ENCODE data around the gene ADAMTS18.
"Not testable (repeated sequence)": the region's sequence is repeated elsewhere in the genome, so short reads cannot be mapped to it uniquely, and the experiment has no call there.

ADAMTS18 gene

DNA sequence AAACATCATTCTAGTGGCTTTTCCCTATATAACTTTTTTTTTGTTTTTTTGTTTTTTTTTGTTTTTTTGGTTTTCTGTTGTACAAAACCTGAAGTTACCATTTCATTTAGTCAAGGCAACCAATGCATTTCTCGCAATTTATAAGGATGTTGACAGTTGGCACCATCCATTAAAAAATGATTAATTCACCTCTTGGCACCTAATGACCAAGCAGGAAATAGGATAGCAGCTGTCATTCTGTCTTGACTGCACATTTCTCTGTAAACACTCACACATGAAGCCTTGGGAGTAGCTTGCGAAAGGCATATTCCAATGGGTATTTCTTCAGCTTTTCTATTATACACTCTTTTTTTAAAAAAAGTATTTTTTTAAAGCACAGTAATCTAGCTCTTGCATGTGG lies 158.2 kb downstream of the ADAMTS18 start:
- Histone ChIP-seq H4K8ac (ENCODE audit: low read depth, low read length) (no peak overlapping the region), H3K79me2 (ENCODE audit: control insufficient read depth, insufficient read depth, low read length) (no peaks in the 10 kb centered on the region), H2AK5ac (ENCODE audit: low read length) (no peak overlapping the region), H3K18ac (ENCODE audit: low read length) (no peak overlapping the region), H2BK15ac (replicated peaks; ENCODE audit: low read depth) (no peak overlapping the region), H3K4ac (ENCODE audit: low read depth, low read length) (peak overlapping the region; percentile 55), H3K4me2 (ENCODE audit: low read length) (no peak overlapping the region), H2BK5ac (ENCODE audit: low read length) (no peak overlapping the region), H3K79me1 (ENCODE audit: low read length) (no peaks in the 10 kb centered on the region), H3K9ac (ENCODE audit: low read length) (no peak overlapping the region), H3K23ac (ENCODE audit: low read length) (no peak overlapping the region), H3K36me3 (ENCODE audit: control insufficient read depth, insufficient read depth, low read length) (no peaks in the 10 kb centered on the region), H2BK120ac (ENCODE audit: low read depth, low read length) (no peak overlapping the region), H3K4me3 (ENCODE audit: low read length) (no peak overlapping the region), H3K4me1 (ENCODE audit: control insufficient read depth, low read depth, low read length) (peaks cover 2% of the 10 kb centered on the region), H3K56ac (ENCODE audit: low read length) (no peak overlapping the region), H3K27ac (ENCODE audit: low read depth, low read length) (no peak overlapping the region), H4K5ac (ENCODE audit: low read length) (no peak overlapping the region), H3K27me3 (ENCODE audit: insufficient read depth, low read length, poor library complexity) (no peaks in the 10 kb centered on the region)
- DNase-seq = no peak
- no CpG with 5 or more reads among the region's 2 CpGs for WGBS (ENCODE audit: extremely low coverage, insufficient coverage, low lambda C conversion rate)

GRCh38 chr16:77275303-77275702 lies 159.5 kb downstream of the ADAMTS18 start:
- H3K18ac ChIP-seq (ENCODE audit: low read length); H3K4me2 ChIP-seq (ENCODE audit: low read length); H4K5ac ChIP-seq (ENCODE audit: low read length); H3K4me1 ChIP-seq (ENCODE audit: control insufficient read depth, low read depth, low read length); H3K9ac ChIP-seq (ENCODE audit: low read length); H2BK5ac ChIP-seq (ENCODE audit: low read length); H3K27me3 ChIP-seq (ENCODE audit: insufficient read depth, low read length, poor library complexity); H3K56ac ChIP-seq (ENCODE audit: low read length); H2AK5ac ChIP-seq (ENCODE audit: low read length); H3K4ac ChIP-seq (ENCODE audit: low read depth, low read length); H2BK120ac ChIP-seq (ENCODE audit: low read depth, low read length); H4K8ac ChIP-seq (ENCODE audit: low read depth, low read length); DNase-seq; H3K79me1 ChIP-seq (ENCODE audit: low read length); H3K36me3 ChIP-seq (ENCODE audit: control insufficient read depth, insufficient read depth, low read length); H3K27ac ChIP-seq (ENCODE audit: low read depth, low read length); H3K79me2 ChIP-seq (ENCODE audit: control insufficient read depth, insufficient read depth, low read length); H2BK15ac ChIP-seq (replicated peaks; ENCODE audit: low read depth); H3K4me3 ChIP-seq (ENCODE audit: low read length); H3K23ac ChIP-seq (ENCODE audit: low read length): not testable (repeated sequence)
- WGBS (ENCODE audit: extremely low coverage, insufficient coverage, low lambda C conversion rate) = no CpG with 5 or more reads among the region's 2 CpGs

GRCh38 chr16:77273815-77274214 lies 161.0 kb downstream of the ADAMTS18 start:
- WGBS (ENCODE audit: extremely low coverage, insufficient coverage, low lambda C conversion rate) = no CpG with 5 or more reads among the region's 3 CpGs

GRCh38 chr16:77271532-77272426 lies 163.1 kb downstream of the ADAMTS18 start:
- H3K4me1 ChIP-seq (ENCODE audit: control insufficient read depth, low read depth, low read length) = peaks cover 2% of the 10 kb centered on the region
- WGBS (ENCODE audit: extremely low coverage, insufficient coverage, low lambda C conversion rate) = no CpG with 5 or more reads among the region's 8 CpGs

More at GRCh38 chr16:77273815-77274214, 161.0 kb downstream of the ADAMTS18 start:
- no peak overlapping the region for H3K18ac ChIP-seq (ENCODE audit: low read length)
- no peak overlapping the region for H3K4me2 ChIP-seq (ENCODE audit: low read length)
- H2BK15ac ChIP-seq (replicated peaks; ENCODE audit: low read depth) = no peak overlapping the region
- H3K4me3 ChIP-seq (ENCODE audit: low read length) = no peak overlapping the region
- no peaks in the 10 kb centered on the region for H3K36me3 ChIP-seq (ENCODE audit: control insufficient read depth, insufficient read depth, low read length)
- peak; percentile 37 for DNase-seq
- no peak overlapping the region for H4K8ac ChIP-seq (ENCODE audit: low read depth, low read length)
- no peak overlapping the region for H3K4ac ChIP-seq (ENCODE audit: low read depth, low read length)
- no peak overlapping the region for H3K56ac ChIP-seq (ENCODE audit: low read length)
- H2AK5ac ChIP-seq (ENCODE audit: low read length) = no peak overlapping the region
- H3K79me1 ChIP-seq (ENCODE audit: low read length) = no peaks in the 10 kb centered on the region
- no peak overlapping the region for H3K9ac ChIP-seq (ENCODE audit: low read length)
- no peaks in the 10 kb centered on the region for H3K27me3 ChIP-seq (ENCODE audit: insufficient read depth, low read length, poor library complexity)
- no peak overlapping the region for H3K23ac ChIP-seq (ENCODE audit: low read length)
- H3K27ac ChIP-seq (ENCODE audit: low read depth, low read length) = no peak overlapping the region
- H3K79me2 ChIP-seq (ENCODE audit: control insufficient read depth, insufficient read depth, low read length) = no peaks in the 10 kb centered on the region
- H2BK120ac ChIP-seq (ENCODE audit: low read depth, low read length) = no peak overlapping the region
- H4K5ac ChIP-seq (ENCODE audit: low read length) = no peak overlapping the region
- H3K4me1 ChIP-seq (ENCODE audit: control insufficient read depth, low read depth, low read length) = peaks cover 2% of the 10 kb centered on the region
- H2BK5ac ChIP-seq (ENCODE audit: low read length) = no peak overlapping the region

GRCh38 chr16:77266185-77266584 lies 168.6 kb downstream of the ADAMTS18 start:
- H3K4me1 ChIP-seq (ENCODE audit: control insufficient read depth, low read depth, low read length); H3K9ac ChIP-seq (ENCODE audit: low read length); H4K5ac ChIP-seq (ENCODE audit: low read length); H3K79me1 ChIP-seq (ENCODE audit: low read length); H2BK15ac ChIP-seq (replicated peaks; ENCODE audit: low read depth); H3K23ac ChIP-seq (ENCODE audit: low read length); H2BK5ac ChIP-seq (ENCODE audit: low read length); H3K27ac ChIP-seq (ENCODE audit: low read depth, low read length); DNase-seq; H3K18ac ChIP-seq (ENCODE audit: low read length); H3K56ac ChIP-seq (ENCODE audit: low read length); H3K4me3 ChIP-seq (ENCODE audit: low read length); H3K36me3 ChIP-seq (ENCODE audit: control insufficient read depth, insufficient read depth, low read length); H3K79me2 ChIP-seq (ENCODE audit: control insufficient read depth, insufficient read depth, low read length); H2AK5ac ChIP-seq (ENCODE audit: low read length); H3K4me2 ChIP-seq (ENCODE audit: low read length); H3K4ac ChIP-seq (ENCODE audit: low read depth, low read length); H2BK120ac ChIP-seq (ENCODE audit: low read depth, low read length); H4K8ac ChIP-seq (ENCODE audit: low read depth, low read length); H3K27me3 ChIP-seq (ENCODE audit: insufficient read depth, low read length, poor library complexity): not testable (repeated sequence)
- WGBS (ENCODE audit: extremely low coverage, insufficient coverage, low lambda C conversion rate) = no CpG with 5 or more reads among the region's 1 CpG

More at GRCh38 chr16:77271532-77272426, 163.1 kb downstream of the ADAMTS18 start:
- Histone ChIP-seq H3K79me2 (ENCODE audit: control insufficient read depth, insufficient read depth, low read length) (no peaks in the 10 kb centered on the region), H2BK120ac (ENCODE audit: low read depth, low read length) (no peak overlapping the region), H4K5ac (ENCODE audit: low read length) (no peak overlapping the region), H3K4ac (ENCODE audit: low read depth, low read length) (no peak overlapping the region), H3K36me3 (ENCODE audit: control insufficient read depth, insufficient read depth, low read length) (no peaks in the 10 kb centered on the region), H2BK15ac (replicated peaks; ENCODE audit: low read depth) (no peak overlapping the region), H3K4me2 (ENCODE audit: low read length) (no peak overlapping the region), H3K4me3 (ENCODE audit: low read length) (no peak overlapping the region), H3K9ac (ENCODE audit: low read length) (no peak overlapping the region), H3K27me3 (ENCODE audit: insufficient read depth, low read length, poor library complexity) (no peaks in the 10 kb centered on the region), H3K18ac (ENCODE audit: low read length) (no peak overlapping the region), H3K27ac (ENCODE audit: low read depth, low read length) (no peak overlapping the region), H3K23ac (ENCODE audit: low read length) (no peak overlapping the region), H3K79me1 (ENCODE audit: low read length) (no peaks in the 10 kb centered on the region), H2AK5ac (ENCODE audit: low read length) (no peak overlapping the region), H2BK5ac (ENCODE audit: low read length) (no peak overlapping the region), H3K56ac (ENCODE audit: low read length) (no peak overlapping the region), H4K8ac (ENCODE audit: low read depth, low read length) (no peak overlapping the region)
- peak; percentile 61 for DNase-seq
